HCT116 (cell line): ENCODE data around the gene EXOC4. TPM values are rescaled to one million over a fixed set of nuclear protein-coding genes. Genes with fewer than 3 reads are reported as not detected.

Source experiments
- ATAC-seq: fragments of 200-7000 bp; cut with Tn5 transposase; 2 replicates; pipeline ENCODE4 v1.9.1; 2020; ENCODE audit warnings: mild to moderate bottlenecking, moderate library complexity
- BruUV-seq: library from RNA; stranded (reverse); fragments of 400-500 nt; replicated peaks from 2 replicates; lab custom pipeline; 2021; lab: Mats Ljungman, UMichigan
- CTCF ChIA-PET: fragments of 300-600 bp; sonication (Branson Sonifier 250); formaldehyde crosslinking; loops from one replicate; lab custom pipeline; 2021; ENCODE audit warnings: antibody characterized with exemption; lab: Charles Lee
- POLR2A ChIA-PET: fragments of 300-600, 350-600 bp; sonication (Branson Sonifier 250); formaldehyde crosslinking; loops from one replicate; lab custom pipeline; 2021; ENCODE audit warnings: antibody characterized with exemption; lab: Charles Lee
- RAD21 ChIA-PET, 2 experiments: fragments of 300-600 bp; sonication (Branson Sonifier 250); formaldehyde crosslinking; loops; one replicate each; lab custom pipeline; 2023; ENCODE audit warnings: low total read pairs in 2 of 2; ENCODE audit not compliant: uncharacterized antibody in 2 of 2, unreplicated experiment in 2 of 2, low non-redundant PET in 1 of 2; lab: Charles Lee
- DNase-seq: peaks from one replicate; pipeline ENCODE4 v3.0.0-alpha.2; 2010; ENCODE audit warnings: low read depth, low spot score
- H2AFZ ChIP-seq: fragments of 200-600 bp; shearing (Covaris generic), sonication (generic); 2 replicates; pipeline ENCODE4 v1.6.1; 2017; ENCODE audit warnings: low read depth, mixed run types, mixed read lengths, antibody characterized with exemption, low read length; ENCODE audit not compliant: poor library complexity, severe bottlenecking
- H3K27ac ChIP-seq: 2 replicates; pipeline ENCODE4 v1.5.1; 2012; ENCODE audit warnings: low read depth, low read length
- H3K27me3 ChIP-seq: fragments of 200-600 bp; sonication (generic); 2 replicates; pipeline ENCODE4 v1.6.1; 2016; ENCODE audit warnings: mixed run types, low read length, mixed read lengths; ENCODE audit not compliant: insufficient read depth
- H3K36me3 ChIP-seq, 2 experiments: fragments of 200-500 bp in 1 of 2; fragments of 200-600 bp in 1 of 2; sonication (Bioruptor generic) in 1 of 2; sonication (generic) in 1 of 2; 2 replicates each; pipeline versions ENCODE4 v1.5.1 to v1.6.1; 2014 to 2016; ENCODE audit warnings: low read length in 2 of 2, inconsistent platforms in 1 of 2, mixed read lengths in 1 of 2, mixed run types in 1 of 2; ENCODE audit not compliant: insufficient read depth in 2 of 2, control insufficient read depth in 1 of 2
- H3K4me1 ChIP-seq, 2 experiments: fragments of 200-600 bp in 1 of 2; sonication (generic) in 1 of 2; 2 replicates each; pipeline versions ENCODE4 v1.5.1 to v1.6.1; 2012 to 2017; ENCODE audit warnings: low read length in 2 of 2, inconsistent platforms in 1 of 2, mild to moderate bottlenecking in 1 of 2, mixed read lengths in 1 of 2, mixed run types in 1 of 2, moderate library complexity in 1 of 2; ENCODE audit not compliant: insufficient read depth in 2 of 2, control insufficient read depth in 1 of 2
- H3K4me2 ChIP-seq: fragments of 200-600 bp; sonication (generic); 2 replicates; pipeline ENCODE4 v1.6.1; 2017; ENCODE audit warnings: mixed run types, low read length, mixed read lengths
- H3K4me3 ChIP-seq, 2 experiments: fragments of 200-600 bp in 1 of 2; sonication (generic) in 1 of 2; replicated peaks in 1 of 2; 2 replicates each; pipeline ENCODE4 v1.5.1; 2011 to 2016; ENCODE audit warnings: low read length in 2 of 2, control low read depth in 1 of 2, low read depth in 1 of 2, mild to moderate bottlenecking in 1 of 2, mixed read lengths in 1 of 2, mixed run types in 1 of 2
- H3K79me2 ChIP-seq: fragments of 200-600 bp; sonication (generic); 2 replicates; pipeline ENCODE4 v1.6.1; 2017; ENCODE audit warnings: mild to moderate bottlenecking, mixed run types, low read length, moderate library complexity, mixed read lengths; ENCODE audit not compliant: insufficient read depth
- H3K9ac ChIP-seq: fragments of 200-600 bp; sonication (generic); 2 replicates; pipeline ENCODE4 v1.6.1; 2016; ENCODE audit warnings: low read length, mixed read lengths
- H3K9me2 ChIP-seq: fragments of 200-600 bp; sonication (generic), shearing (Covaris generic); 2 replicates; pipeline ENCODE4 v1.6.1; 2017; ENCODE audit warnings: mixed run types, mild to moderate bottlenecking, moderate library complexity; ENCODE audit not compliant: insufficient read depth
- H3K9me3 ChIP-seq, 2 experiments: fragments of 200-500 bp in 1 of 2; fragments of 200-600 bp in 1 of 2; sonication (Bioruptor generic) in 1 of 2; sonication (generic) in 1 of 2; 2 replicates each; pipeline ENCODE4 v1.6.1; 2014 to 2017; ENCODE audit warnings: low read length in 2 of 2, mixed read lengths in 2 of 2, inconsistent platforms in 1 of 2, low read depth in 1 of 2, mild to moderate bottlenecking in 1 of 2, mixed run types in 1 of 2, moderate library complexity in 1 of 2; ENCODE audit not compliant: control insufficient read depth in 1 of 2, insufficient read depth in 1 of 2
- H4K20me1 ChIP-seq: fragments of 200-600 bp; sonication (generic), shearing (Covaris generic); 2 replicates; pipeline ENCODE4 v1.6.1; 2017; ENCODE audit warnings: mixed run types, mild to moderate bottlenecking, moderate library complexity; ENCODE audit not compliant: insufficient read depth
- CBX3 ChIP-seq: IDR thresholded peaks from 2 replicates; pipeline ENCODE4 v1.6.1; 2012; ENCODE audit warnings: low read depth
- CTCF ChIP-seq, 3 experiments: fragments of 200-600 bp in 1 of 3; sonication (generic) in 1 of 3; IDR thresholded peaks in 2 of 3; conservative IDR thresholded peaks in 1 of 3; 2 replicates each; pipeline ENCODE4 v1.5.1; 2012 to 2017; ENCODE audit warnings: low read depth in 2 of 3, low read length in 2 of 3, antibody characterized with exemption in 1 of 3, borderline replicate concordance in 1 of 3, control low read depth in 1 of 3, mild to moderate bottlenecking in 1 of 3, mixed read lengths in 1 of 3, mixed run types in 1 of 3, moderate library complexity in 1 of 3; ENCODE audit not compliant: insufficient read depth in 1 of 3
- EGR1 ChIP-seq: IDR thresholded peaks from 2 replicates; pipeline ENCODE4 v1.6.1; 2012; ENCODE audit warnings: low read depth
- EZH2phosphoT487 ChIP-seq: fragments of 200-600 bp; IDR thresholded peaks from 2 replicates; pipeline ENCODE4 v1.6.1; 2018; ENCODE audit warnings: antibody characterized with exemption, borderline replicate concordance
- JUND ChIP-seq: IDR thresholded peaks from 2 replicates; pipeline ENCODE4 v1.6.1; 2012
- POLR2A ChIP-seq: IDR thresholded peaks from 2 replicates; pipeline ENCODE4 v1.7.0; 2011; ENCODE audit warnings: borderline replicate concordance; ENCODE audit not compliant: insufficient read depth, insufficient read length; ENCODE audit errors: extremely low read depth
- POLR2AphosphoS5 ChIP-seq: IDR thresholded peaks from 2 replicates; pipeline ENCODE4 v1.6.1; 2011; ENCODE audit warnings: mild to moderate bottlenecking, low read depth, low read length, moderate library complexity
- RAD21 ChIP-seq: IDR thresholded peaks from 2 replicates; pipeline ENCODE4 v1.6.1; 2012; ENCODE audit warnings: low read depth, mild to moderate bottlenecking
- SRF ChIP-seq: IDR thresholded peaks from 2 replicates; pipeline ENCODE4 v1.6.1; 2012; ENCODE audit warnings: low read depth
- intact Hi-C: fragments of 100-400 bp; cut with micrococcal nuclease; formaldehyde crosslinking; loops from 2 replicates; pipeline ENCODE4 v1.10.0; 2022
- total RNA-seq: library from RNA; stranded (reverse); gene quantifications from one replicate; pipeline ENCODE4 v1.2.1, GENCODE V29; 2021; ENCODE audit not compliant: unreplicated experiment

EXOC4 gene
- total RNA-seq, 1 experiment from 2014 or later: 40.3 TPM

GRCh38 chr7:133230591-133231194 lies 22.2 kb upstream of the EXOC4 start:
- TF ChIP-seq POLR2AphosphoS5 (no peak), POLR2A (no peak), CTCF (IDR thresholded peaks at IDR 0.05 in 2 of 3, conservative IDR thresholded peaks at IDR 0.05 in 1 of 3; ENCODE audit: borderline replicate concordance in 1 of 3, insufficient read depth in 1 of 3, low read depth in 2 of 3, low read length in 2 of 3) (peak; percentile 41 to 76 (median 71); a peak in 5 of 6 replicates), RAD21 (peak; percentile 66)
- TF ChIP-seq, all 23 proteins: peak for 2
- ChIA-PET POLR2A (no interaction called here), CTCF (interaction anchor here (0.5 to 0.8 kb wide), 2 partner anchors 11 to 521 kb away, joined by 3 read pairs; no protein-coding TSS in a partner anchor), RAD21 (no interaction called here)
- BruUV-seq: no TSS peak
- peak; percentile 39 for DNase-seq
- Histone ChIP-seq H2AFZ (no peak overlapping the region), H3K9ac (no peak overlapping the region), H3K9me2 (no peaks in the 10 kb centered on the region), H3K27me3 (no peaks in the 10 kb centered on the region; the same call in 1 of the 2 replicates), H3K36me3 (no peaks in the 10 kb centered on the region), H3K9me3 (no peaks in the 10 kb centered on the region), H3K4me3 (no peak overlapping the region), H3K27ac (no peak overlapping the region), H3K4me1 (no peaks in the 10 kb centered on the region), H3K79me2 (no peaks in the 10 kb centered on the region), H4K20me1 (no peaks in the 10 kb centered on the region), H3K4me2 (no peak overlapping the region)
- intact Hi-C loops: loop anchor here (2.0 kb wide), 1 partner anchor 520 kb away; no protein-coding TSS in a partner anchor
- peak; percentile 78 for ATAC-seq

DNA sequence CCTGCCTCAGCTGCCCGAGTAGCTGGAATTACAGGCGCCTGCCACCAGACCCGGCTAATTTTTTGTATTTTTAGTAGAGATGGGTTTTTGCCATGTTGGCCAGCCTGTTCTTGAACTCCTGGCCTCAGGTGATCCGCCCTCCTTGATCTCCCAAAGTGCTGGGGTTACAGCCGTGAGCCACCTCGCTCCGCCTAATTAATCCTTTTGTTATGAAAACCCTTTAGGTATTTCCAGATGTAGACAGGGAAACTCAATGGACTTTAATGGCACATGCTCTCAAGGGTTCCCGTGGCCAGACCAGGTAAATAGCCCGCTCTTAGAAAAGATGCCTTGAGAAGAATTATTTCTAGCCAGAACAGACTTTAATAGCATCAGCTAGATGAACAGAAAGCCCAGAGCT lies 19.7 kb upstream of the EXOC4 start:
- RAD21 ChIA-PET: no interaction called here
- Histone ChIP-seq H3K27ac (no peak overlapping the region), H3K9me3 (no peaks in the 10 kb centered on the region), H2AFZ (no peak overlapping the region), H3K79me2 (no peaks in the 10 kb centered on the region), H3K9me2 (no peaks in the 10 kb centered on the region), H3K4me1 (no peaks in the 10 kb centered on the region), H3K4me3 (no peak overlapping the region)
- ATAC-seq: no peak
- intact Hi-C loops: no loop called here
- POLR2A ChIA-PET: no interaction called here
- no TSS peak for BruUV-seq
- no peak for TF ChIP-seq JUND
- TF ChIP-seq RAD21: no peak
- no peak for TF ChIP-seq POLR2AphosphoS5
- no peak for TF ChIP-seq SRF
- no peak for TF ChIP-seq EGR1
- no peak for TF ChIP-seq CBX3
- TF ChIP-seq EZH2phosphoT487: no peak
- TF ChIP-seq, all 23 proteins: peak for 0
- Histone ChIP-seq H3K36me3 (no peaks in the 10 kb centered on the region), H3K27me3 (no peaks in the 10 kb centered on the region; the same call in 1 of the 2 replicates), H4K20me1 (no peaks in the 10 kb centered on the region), H3K4me2 (no peak overlapping the region), H3K9ac (no peak overlapping the region)
- CTCF ChIA-PET: no interaction called here
- no peak for DNase-seq
